GM19467 (cell line): ENCODE results near the gene PARK7.
A peak's percentile ranks its signal among the peaks of the same experiment; 100 is the strongest.
"Not testable (repeated sequence)": the region's sequence is repeated elsewhere in the genome, so short reads cannot be mapped to it uniquely, and the experiment has no call there.

Experiments
- ATAC-seq: cut with Tn5 transposase; IDR thresholded peaks from one replicate; pipeline ENCODE4 v1.9.1; 2021; ENCODE audit warnings: mild to moderate bottlenecking, moderate library complexity; ENCODE audit not compliant: unreplicated experiment

Gene PARK7

GRCh38 chr1:7961216-7962013, at the start of gene PARK7:
PARK7 (plus strand) TSS chr1:7961711; CDS start chr1:7962786, 1,075 bp downstream.
- peak; percentile 92 for ATAC-seq

GRCh38 chr1:7912145-7912544, 49.4 kb upstream of the PARK7 start:
- ATAC-seq: no peak

GRCh38 chr1:7912743-7913557, 48.6 kb upstream of the PARK7 start:
- ATAC-seq: no peak

- no peak for ATAC-seq
Observed at GRCh38 chr1:7915826-7916500, 45.5 kb upstream of the PARK7 start.

- ATAC-seq: no peak
Observed at GRCh38 chr1:7916501-7916830, 45.0 kb upstream of the PARK7 start.

GRCh38 chr1:7917971-7918370, 43.5 kb upstream of the PARK7 start:
- not testable (repeated sequence) for ATAC-seq

GRCh38 chr1:7919880-7920279, 41.6 kb upstream of the PARK7 start:
- no peak for ATAC-seq

GRCh38 chr1:7921796-7922195, 39.7 kb upstream of the PARK7 start:
- no peak for ATAC-seq

- no peak for ATAC-seq
Observed at GRCh38 chr1:7922301-7922700, 39.2 kb upstream of the PARK7 start.

GRCh38 chr1:7927061-7927460, 34.5 kb upstream of the PARK7 start:
- not testable (repeated sequence) for ATAC-seq

- no peak for ATAC-seq
Observed at GRCh38 chr1:7928247-7928646, 33.3 kb upstream of the PARK7 start.

- ATAC-seq: no peak
Observed at GRCh38 chr1:7929637-7930036, 31.9 kb upstream of the PARK7 start.

- ATAC-seq: no peak
Observed at GRCh38 chr1:7930645-7931445, 30.7 kb upstream of the PARK7 start.

- ATAC-seq: no peak
Observed at GRCh38 chr1:7931446-7931812, 30.1 kb upstream of the PARK7 start.

GRCh38 chr1:7932524-7933138, 28.9 kb upstream of the PARK7 start:
- no peak for ATAC-seq

- ATAC-seq: no peak
Observed at GRCh38 chr1:7938070-7938469, 23.4 kb upstream of the PARK7 start.

- no peak for ATAC-seq
Observed at GRCh38 chr1:7940034-7940433, 21.5 kb upstream of the PARK7 start.

GRCh38 chr1:7940745-7941436, 20.6 kb upstream of the PARK7 start, which contains the start of gene TNFRSF9:
TNFRSF9 (minus strand) TSS chr1:7940839; CDS start chr1:7939994, 845 bp downstream.
- ATAC-seq: no peak

- no peak for ATAC-seq
Observed at GRCh38 chr1:7941437-7941793, 20.1 kb upstream of the PARK7 start.
